Measurements from ENCODE around the gene RPL15. TPM values are rescaled to one million over a fixed set of nuclear protein-coding genes. Genes with fewer than 3 reads are reported as not detected.

Gene RPL15
- total and polyA plus RNA-seq, 2 of the 13 experiments (the other 11 are each of a cell fraction or from before 2014, with no cell fraction given): 1,297 to 3,693 TPM

DNA sequence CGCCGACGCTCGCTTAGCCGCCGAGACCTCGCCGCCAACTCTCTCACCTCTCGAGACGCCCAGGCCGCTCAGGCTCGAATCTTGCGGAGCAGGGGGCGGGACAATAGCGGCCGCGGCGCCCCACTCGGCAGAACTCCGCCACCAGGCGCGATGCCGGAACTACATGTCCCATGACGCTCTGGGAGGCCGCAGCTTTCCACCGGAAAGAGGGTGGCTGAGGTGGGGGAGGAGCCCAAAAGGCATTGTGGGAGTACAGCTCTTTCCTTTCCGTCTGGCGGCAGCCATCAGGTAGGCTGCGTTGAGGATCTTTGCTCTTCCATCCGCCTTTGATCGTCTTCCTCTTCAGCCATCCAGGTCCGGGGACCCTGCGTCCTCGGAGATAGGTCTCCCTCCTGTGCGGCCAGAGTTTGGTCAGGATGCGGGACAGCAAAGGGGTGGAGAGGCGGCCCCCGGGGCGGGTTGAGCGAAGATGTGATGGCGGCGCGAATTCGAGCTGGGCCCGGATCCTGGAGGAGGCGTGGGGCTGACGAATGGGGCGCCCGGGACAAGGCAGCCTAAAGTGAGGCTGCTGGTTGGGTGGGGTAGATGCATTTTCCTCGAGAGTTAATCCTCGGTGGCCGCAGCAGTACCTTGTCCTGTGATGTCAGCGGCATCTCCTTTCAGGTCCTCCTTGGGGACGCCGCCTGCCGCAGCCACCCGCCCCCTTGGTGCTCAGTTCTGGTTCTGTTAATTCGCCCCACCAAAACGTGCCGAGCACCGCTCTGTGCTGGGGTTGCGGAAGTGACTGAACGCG, at the start of gene RPL15, which contains the start of gene NKIRAS1 (continued):
- no peak for TF ChIP-seq ZNF263 (CRISPR knock-in tag; IDR thresholded peaks at IDR 0.05)
- peak; percentile 62; the same call in 1 of the 2 replicates for TF ChIP-seq ZNF703 (CRISPR knock-in tag; IDR thresholded peaks at IDR 0.05; ENCODE audit: borderline replicate concordance)
- TF ChIP-seq ZNF367 (CRISPR knock-in tag; IDR thresholded peaks at IDR 0.05; ENCODE audit: borderline replicate concordance): no peak
- peak; percentile 76; the same call in 1 of the 2 replicates for TF ChIP-seq ZFP41 (CRISPR knock-in tag; IDR thresholded peaks at IDR 0.05; ENCODE audit: borderline replicate concordance)
- TF ChIP-seq, protein P1, sequence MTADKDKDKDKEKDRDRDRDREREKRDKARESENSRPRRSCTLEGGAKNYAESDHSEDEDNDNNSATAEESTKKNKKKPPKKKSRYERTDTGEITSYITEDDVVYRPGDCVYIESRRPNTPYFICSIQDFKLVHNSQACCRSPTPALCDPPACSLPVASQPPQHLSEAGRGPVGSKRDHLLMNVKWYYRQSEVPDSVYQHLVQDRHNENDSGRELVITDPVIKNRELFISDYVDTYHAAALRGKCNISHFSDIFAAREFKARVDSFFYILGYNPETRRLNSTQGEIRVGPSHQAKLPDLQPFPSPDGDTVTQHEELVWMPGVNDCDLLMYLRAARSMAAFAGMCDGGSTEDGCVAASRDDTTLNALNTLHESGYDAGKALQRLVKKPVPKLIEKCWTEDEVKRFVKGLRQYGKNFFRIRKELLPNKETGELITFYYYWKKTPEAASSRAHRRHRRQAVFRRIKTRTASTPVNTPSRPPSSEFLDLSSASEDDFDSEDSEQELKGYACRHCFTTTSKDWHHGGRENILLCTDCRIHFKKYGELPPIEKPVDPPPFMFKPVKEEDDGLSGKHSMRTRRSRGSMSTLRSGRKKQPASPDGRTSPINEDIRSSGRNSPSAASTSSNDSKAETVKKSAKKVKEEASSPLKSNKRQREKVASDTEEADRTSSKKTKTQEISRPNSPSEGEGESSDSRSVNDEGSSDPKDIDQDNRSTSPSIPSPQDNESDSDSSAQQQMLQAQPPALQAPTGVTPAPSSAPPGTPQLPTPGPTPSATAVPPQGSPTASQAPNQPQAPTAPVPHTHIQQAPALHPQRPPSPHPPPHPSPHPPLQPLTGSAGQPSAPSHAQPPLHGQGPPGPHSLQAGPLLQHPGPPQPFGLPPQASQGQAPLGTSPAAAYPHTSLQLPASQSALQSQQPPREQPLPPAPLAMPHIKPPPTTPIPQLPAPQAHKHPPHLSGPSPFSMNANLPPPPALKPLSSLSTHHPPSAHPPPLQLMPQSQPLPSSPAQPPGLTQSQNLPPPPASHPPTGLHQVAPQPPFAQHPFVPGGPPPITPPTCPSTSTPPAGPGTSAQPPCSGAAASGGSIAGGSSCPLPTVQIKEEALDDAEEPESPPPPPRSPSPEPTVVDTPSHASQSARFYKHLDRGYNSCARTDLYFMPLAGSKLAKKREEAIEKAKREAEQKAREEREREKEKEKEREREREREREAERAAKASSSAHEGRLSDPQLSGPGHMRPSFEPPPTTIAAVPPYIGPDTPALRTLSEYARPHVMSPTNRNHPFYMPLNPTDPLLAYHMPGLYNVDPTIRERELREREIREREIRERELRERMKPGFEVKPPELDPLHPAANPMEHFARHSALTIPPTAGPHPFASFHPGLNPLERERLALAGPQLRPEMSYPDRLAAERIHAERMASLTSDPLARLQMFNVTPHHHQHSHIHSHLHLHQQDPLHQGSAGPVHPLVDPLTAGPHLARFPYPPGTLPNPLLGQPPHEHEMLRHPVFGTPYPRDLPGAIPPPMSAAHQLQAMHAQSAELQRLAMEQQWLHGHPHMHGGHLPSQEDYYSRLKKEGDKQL (CRISPR knock-in tag; IDR thresholded peaks at IDR 0.05; ENCODE audit: low read depth): peak; percentile 58; the same call in 1 of the 2 replicates
- TF ChIP-seq, protein P2, sequence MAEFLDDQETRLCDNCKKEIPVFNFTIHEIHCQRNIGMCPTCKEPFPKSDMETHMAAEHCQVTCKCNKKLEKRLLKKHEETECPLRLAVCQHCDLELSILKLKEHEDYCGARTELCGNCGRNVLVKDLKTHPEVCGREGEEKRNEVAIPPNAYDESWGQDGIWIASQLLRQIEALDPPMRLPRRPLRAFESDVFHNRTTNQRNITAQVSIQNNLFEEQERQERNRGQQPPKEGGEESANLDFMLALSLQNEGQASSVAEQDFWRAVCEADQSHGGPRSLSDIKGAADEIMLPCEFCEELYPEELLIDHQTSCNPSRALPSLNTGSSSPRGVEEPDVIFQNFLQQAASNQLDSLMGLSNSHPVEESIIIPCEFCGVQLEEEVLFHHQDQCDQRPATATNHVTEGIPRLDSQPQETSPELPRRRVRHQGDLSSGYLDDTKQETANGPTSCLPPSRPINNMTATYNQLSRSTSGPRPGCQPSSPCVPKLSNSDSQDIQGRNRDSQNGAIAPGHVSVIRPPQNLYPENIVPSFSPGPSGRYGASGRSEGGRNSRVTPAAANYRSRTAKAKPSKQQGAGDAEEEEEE (CRISPR knock-in tag; IDR thresholded peaks at IDR 0.05; ENCODE audit: borderline replicate concordance): no peak
- TF ChIP-seq PHB2 (IDR thresholded peaks at IDR 0.05; ENCODE audit: partially characterized antibody): no peak
- TF ChIP-seq, protein P3, sequence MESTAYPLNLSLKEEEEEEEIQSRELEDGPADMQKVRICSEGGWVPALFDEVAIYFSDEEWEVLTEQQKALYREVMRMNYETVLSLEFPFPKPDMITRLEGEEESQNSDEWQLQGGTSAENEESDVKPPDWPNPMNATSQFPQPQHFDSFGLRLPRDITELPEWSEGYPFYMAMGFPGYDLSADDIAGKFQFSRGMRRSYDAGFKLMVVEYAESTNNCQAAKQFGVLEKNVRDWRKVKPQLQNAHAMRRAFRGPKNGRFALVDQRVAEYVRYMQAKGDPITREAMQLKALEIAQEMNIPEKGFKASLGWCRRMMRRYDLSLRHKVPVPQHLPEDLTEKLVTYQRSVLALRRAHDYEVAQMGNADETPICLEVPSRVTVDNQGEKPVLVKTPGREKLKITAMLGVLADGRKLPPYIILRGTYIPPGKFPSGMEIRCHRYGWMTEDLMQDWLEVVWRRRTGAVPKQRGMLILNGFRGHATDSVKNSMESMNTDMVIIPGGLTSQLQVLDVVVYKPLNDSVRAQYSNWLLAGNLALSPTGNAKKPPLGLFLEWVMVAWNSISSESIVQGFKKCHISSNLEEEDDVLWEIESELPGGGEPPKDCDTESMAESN (CRISPR knock-in tag; conservative IDR thresholded peaks at IDR 0.05): peak; percentile 79; the same call in 1 of the 2 replicates
- TF ChIP-seq CBFB (CRISPR knock-in tag; IDR thresholded peaks at IDR 0.05): peak; percentile 80
- TF ChIP-seq NR2F2 (IDR thresholded peaks at IDR 0.05; ENCODE audit: borderline replicate concordance, low read depth): peak; percentile 61; the same call in 1 of the 2 replicates
- 0 out of 2 replicates have a peak, but pooled peaks have one; percentile 70 for TF ChIP-seq ZKSCAN8 (CRISPR knock-in tag; IDR thresholded peaks at IDR 0.05; ENCODE audit: borderline replicate concordance)
- TF ChIP-seq, protein P4, sequence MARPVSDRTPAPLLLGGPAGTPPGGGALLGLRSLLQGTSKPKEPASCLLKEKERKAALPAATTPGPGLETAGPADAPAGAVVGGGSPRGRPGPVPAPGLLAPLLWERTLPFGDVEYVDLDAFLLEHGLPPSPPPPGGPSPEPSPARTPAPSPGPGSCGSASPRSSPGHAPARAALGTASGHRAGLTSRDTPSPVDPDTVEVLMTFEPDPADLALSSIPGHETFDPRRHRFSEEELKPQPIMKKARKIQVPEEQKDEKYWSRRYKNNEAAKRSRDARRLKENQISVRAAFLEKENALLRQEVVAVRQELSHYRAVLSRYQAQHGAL (CRISPR knock-in tag; IDR thresholded peaks at IDR 0.05; ENCODE audit: not compliant biosample characterization): no peak
- TF ChIP-seq, protein P5, sequence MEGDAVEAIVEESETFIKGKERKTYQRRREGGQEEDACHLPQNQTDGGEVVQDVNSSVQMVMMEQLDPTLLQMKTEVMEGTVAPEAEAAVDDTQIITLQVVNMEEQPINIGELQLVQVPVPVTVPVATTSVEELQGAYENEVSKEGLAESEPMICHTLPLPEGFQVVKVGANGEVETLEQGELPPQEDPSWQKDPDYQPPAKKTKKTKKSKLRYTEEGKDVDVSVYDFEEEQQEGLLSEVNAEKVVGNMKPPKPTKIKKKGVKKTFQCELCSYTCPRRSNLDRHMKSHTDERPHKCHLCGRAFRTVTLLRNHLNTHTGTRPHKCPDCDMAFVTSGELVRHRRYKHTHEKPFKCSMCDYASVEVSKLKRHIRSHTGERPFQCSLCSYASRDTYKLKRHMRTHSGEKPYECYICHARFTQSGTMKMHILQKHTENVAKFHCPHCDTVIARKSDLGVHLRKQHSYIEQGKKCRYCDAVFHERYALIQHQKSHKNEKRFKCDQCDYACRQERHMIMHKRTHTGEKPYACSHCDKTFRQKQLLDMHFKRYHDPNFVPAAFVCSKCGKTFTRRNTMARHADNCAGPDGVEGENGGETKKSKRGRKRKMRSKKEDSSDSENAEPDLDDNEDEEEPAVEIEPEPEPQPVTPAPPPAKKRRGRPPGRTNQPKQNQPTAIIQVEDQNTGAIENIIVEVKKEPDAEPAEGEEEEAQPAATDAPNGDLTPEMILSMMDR (CRISPR knock-in tag; IDR thresholded peaks at IDR 0.05): peak; percentile 51
- peak; percentile 99 for TF ChIP-seq ZNF143 (CRISPR knock-in tag; IDR thresholded peaks at IDR 0.05)
- no peak for TF ChIP-seq ZNF775 (CRISPR knock-in tag; IDR thresholded peaks at IDR 0.05; ENCODE audit: borderline replicate concordance)
- peak; percentile 5; the same call in 1 of the 2 replicates for TF ChIP-seq NCOA1 (CRISPR knock-in tag; IDR thresholded peaks at IDR 0.05)
